ENCODE results near the gene SAFB.
"Not testable (repeated sequence)": the region's sequence is repeated elsewhere in the genome, so short reads cannot be mapped to it uniquely, and the experiment has no call there.

The SAFB gene

GRCh38 chr19:5694167-5694955 is 71.5 kb downstream of the SAFB start:
- in situ Hi-C loops (cut with HindIII; ENCODE audit: low sequenced_read_pairs): no loop called here

- in situ Hi-C loops (cut with HindIII; ENCODE audit: low sequenced_read_pairs): no loop called here
These were observed 72.2 kb downstream of the SAFB start for GRCh38 chr19:5694956-5695648.

- in situ Hi-C loops (cut with HindIII; ENCODE audit: low sequenced_read_pairs): no loop called here
These were observed 72.8 kb downstream of the SAFB start for GRCh38 chr19:5695649-5696195.

GRCh38 chr19:5696196-5697021 is 73.5 kb downstream of the SAFB start:
- in situ Hi-C loops (cut with HindIII; ENCODE audit: low sequenced_read_pairs): no loop called here

- in situ Hi-C loops (cut with HindIII; ENCODE audit: low sequenced_read_pairs): no loop called here
These were observed 74.4 kb downstream of the SAFB start for GRCh38 chr19:5697022-5697889.

GRCh38 chr19:5697890-5698634 is 75.2 kb downstream of the SAFB start:
- in situ Hi-C loops (cut with HindIII; ENCODE audit: low sequenced_read_pairs): no loop called here

- in situ Hi-C loops (cut with HindIII; ENCODE audit: low sequenced_read_pairs): no loop called here
These were observed 75.9 kb downstream of the SAFB start for GRCh38 chr19:5698635-5699422.

- in situ Hi-C loops (cut with HindIII; ENCODE audit: low sequenced_read_pairs): no loop called here
These were observed 77.7 kb downstream of the SAFB start for GRCh38 chr19:5700455-5701092.

GRCh38 chr19:5702053-5702410 is 79.1 kb downstream of the SAFB start:
- in situ Hi-C loops (cut with HindIII; ENCODE audit: low sequenced_read_pairs): not testable (repeated sequence)

GRCh38 chr19:5703819-5704818 is 81.2 kb downstream of the SAFB start:
- in situ Hi-C loops (cut with HindIII; ENCODE audit: low sequenced_read_pairs): no loop called here

GRCh38 chr19:5705552-5705951 is 82.7 kb downstream of the SAFB start:
- in situ Hi-C loops (cut with HindIII; ENCODE audit: low sequenced_read_pairs): no loop called here

GRCh38 chr19:5706876-5707573 is 84.1 kb downstream of the SAFB start:
- in situ Hi-C loops (cut with HindIII; ENCODE audit: low sequenced_read_pairs): no loop called here

- in situ Hi-C loops (cut with HindIII; ENCODE audit: low sequenced_read_pairs): no loop called here
These were observed 85.0 kb downstream of the SAFB start for GRCh38 chr19:5707576-5708575.

GRCh38 chr19:5711025-5711424 is 88.1 kb downstream of the SAFB start:
- in situ Hi-C loops (cut with HindIII; ENCODE audit: low sequenced_read_pairs): no loop called here

- in situ Hi-C loops (cut with HindIII; ENCODE audit: low sequenced_read_pairs): no loop called here
These were observed 88.9 kb downstream of the SAFB start for GRCh38 chr19:5711713-5712161.
